HFFc6 (cell line): ENCODE results near the gene ATP6V0B. TPM values are rescaled to one million over a fixed set of nuclear protein-coding genes. Genes with fewer than 3 reads are reported as not detected.

Source experiments
- DNase-seq: peaks from one replicate; pipeline ENCODE4 v3.0.0-alpha.2; 2018
- H3K27ac Mint-ChIP-seq: 2 replicates; pipeline ENCODE4 v1.8.0; 2020; ENCODE audit warnings: mild to moderate bottlenecking, mixed read lengths
- H3K27me3 Mint-ChIP-seq: 2 replicates; pipeline ENCODE4 v1.8.0; 2021; ENCODE audit warnings: mild to moderate bottlenecking, moderate library complexity, mixed read lengths; ENCODE audit not compliant: insufficient read depth
- H3K36me3 Mint-ChIP-seq: 2 replicates; pipeline ENCODE4 v1.8.0; 2021; ENCODE audit warnings: low read depth, mixed read lengths
- H3K4me1 Mint-ChIP-seq: 2 replicates; pipeline ENCODE4 v1.8.0; 2020; ENCODE audit warnings: low read depth, mixed read lengths
- H3K4me3 Mint-ChIP-seq: 2 replicates; pipeline ENCODE4 v1.8.0; 2020; ENCODE audit warnings: mild to moderate bottlenecking, moderate library complexity, mixed read lengths
- H3K9me3 Mint-ChIP-seq: 2 replicates; pipeline ENCODE4 v1.8.0; 2020; ENCODE audit warnings: mild to moderate bottlenecking, mixed read lengths
- CTCF ChIP-seq: fragments of 200-600 bp; sonication (generic); IDR thresholded peaks from 2 replicates; pipeline ENCODE4 v1.5.0; 2021; ENCODE audit warnings: antibody characterized with exemption, mild to moderate bottlenecking
- total RNA-seq, 6 experiments: library from RNA; stranded (reverse); fragmentation: NEBNext Ultra II Directional; extraction: Animal tissue kit (Norgen Biotek cat#: 25700); gene quantifications; 2 replicates in 1 of 6; 3 replicates in 5 of 6; pipeline ENCODE4 v1.2.3, GENCODE V29; 2021

ATP6V0B gene
- total RNA-seq, 6 experiments from 2014 or later: 145 to 191 (median 155) TPM

GRCh38 chr1:43970911-43971310 lies 3.8 kb upstream of the ATP6V0B start:
- Mint-ChIP-seq H3K36me3 (peaks cover 20% of the 10 kb centered on the region), H3K4me3 (peak overlapping the region; percentile 99), H3K9me3 (no peaks in the 10 kb centered on the region)

GRCh38 chr1:43971336-43971980 lies 3.3 kb upstream of the ATP6V0B start:
- no peaks in the 10 kb centered on the region for H3K27me3 Mint-ChIP-seq
- peaks cover 25% of the 10 kb centered on the region for H3K36me3 Mint-ChIP-seq
- H3K27ac Mint-ChIP-seq: no peak overlapping the region
- DNase-seq: no peak
- no peaks in the 10 kb centered on the region for H3K9me3 Mint-ChIP-seq
- H3K4me1 Mint-ChIP-seq: peaks cover 28% of the 10 kb centered on the region
- no peak for TF ChIP-seq CTCF
- H3K4me3 Mint-ChIP-seq: peak overlapping the region; percentile 99

More at GRCh38 chr1:43970911-43971310, 3.8 kb upstream of the ATP6V0B start:
- no peak for TF ChIP-seq CTCF
- peaks cover 23% of the 10 kb centered on the region for H3K4me1 Mint-ChIP-seq
- DNase-seq: no peak
- H3K27ac Mint-ChIP-seq: no peak overlapping the region
- no peaks in the 10 kb centered on the region for H3K27me3 Mint-ChIP-seq

- Mint-ChIP-seq H3K36me3 (peaks cover 27% of the 10 kb centered on the region), H3K27me3 (peaks cover 4% of the 10 kb centered on the region; the same call in 1 of the 2 replicates), H3K4me3 (peak overlapping the region; percentile 92), H3K27ac (peak overlapping the region; percentile 81), H3K9me3 (no peaks in the 10 kb centered on the region), H3K4me1 (peaks cover 52% of the 10 kb centered on the region)
- no peak for TF ChIP-seq CTCF
- DNase-seq: no peak
Measured at GRCh38 chr1:43973981-43974442, 748 bp upstream of the ATP6V0B start.

DNA sequence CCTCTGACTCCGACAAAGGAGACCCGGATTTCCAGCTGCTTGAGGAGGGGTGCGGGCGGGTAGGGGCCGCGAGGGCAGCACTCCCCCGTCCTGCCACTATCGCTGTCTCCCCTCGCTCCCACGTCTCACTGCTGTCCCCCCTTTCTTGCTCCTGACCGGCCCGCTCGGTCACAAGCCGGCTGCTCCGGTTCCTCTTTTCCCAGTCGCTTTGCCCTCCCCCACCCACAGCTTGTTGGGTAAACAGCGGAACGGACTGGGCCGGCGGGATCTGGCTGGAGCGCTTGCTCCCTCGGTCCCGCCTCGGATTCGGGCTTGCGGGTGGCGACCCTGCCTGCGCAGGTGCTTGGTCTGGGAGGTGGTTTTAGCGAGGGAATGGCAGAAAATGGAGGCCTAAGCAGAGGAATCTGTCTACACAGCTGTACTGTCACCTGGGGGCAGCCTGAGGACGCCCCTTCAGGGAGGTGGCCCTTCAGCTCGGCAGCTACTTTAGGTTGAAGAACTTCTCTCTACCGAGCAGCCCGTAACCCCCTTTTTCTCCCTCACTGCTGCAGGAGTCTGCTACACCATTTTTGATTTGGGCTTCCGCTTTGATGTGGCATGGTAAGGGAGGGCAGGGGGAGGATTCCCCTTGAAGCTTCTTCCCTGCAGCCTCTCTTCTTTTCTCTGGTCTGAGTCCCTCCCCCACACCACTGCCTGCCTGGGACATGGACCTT lies 645 bp downstream of the ATP6V0B start:
- peak overlapping the region; percentile 81 for H3K27ac Mint-ChIP-seq
- DNase-seq: no peak
- H3K4me3 Mint-ChIP-seq: peak overlapping the region; percentile 92
- peaks cover 4% of the 10 kb centered on the region; the same call in 1 of the 2 replicates for H3K27me3 Mint-ChIP-seq
- no peak for TF ChIP-seq CTCF
- peaks cover 27% of the 10 kb centered on the region for H3K36me3 Mint-ChIP-seq
- H3K4me1 Mint-ChIP-seq: peaks cover 54% of the 10 kb centered on the region
- no peaks in the 10 kb centered on the region for H3K9me3 Mint-ChIP-seq

- DNase-seq: no peak
- peak; percentile 39 for TF ChIP-seq CTCF
- Mint-ChIP-seq H3K27ac (peak overlapping the region; percentile 81), H3K27me3 (peaks cover 4% of the 10 kb centered on the region; the same call in 1 of the 2 replicates), H3K36me3 (peaks cover 33% of the 10 kb centered on the region), H3K4me1 (peaks cover 54% of the 10 kb centered on the region), H3K4me3 (peak overlapping the region; percentile 92), H3K9me3 (no peaks in the 10 kb centered on the region)
Measured at GRCh38 chr1:43976045-43976444, 1.3 kb downstream of the ATP6V0B start.
